PFSK-1 (cell line): ENCODE measurements around the gene HAPLN1.

Experiments
- FOXP2 ChIP-seq: optimal IDR thresholded peaks from 2 replicates; pipeline ENCODE3; 2011; ENCODE audit warnings: borderline replicate concordance, control low read depth, inconsistent platforms; ENCODE audit not compliant: insufficient read depth; ENCODE audit errors: extremely low read length, extremely low read depth
- POLR2AphosphoS5 ChIP-seq: IDR thresholded peaks from 2 replicates; pipeline ENCODE4 v1.6.1; 2012; ENCODE audit warnings: low read depth, mild to moderate bottlenecking, control low read depth, low read length, moderate library complexity
- SIN3A ChIP-seq: IDR thresholded peaks from 2 replicates; pipeline ENCODE4 v1.6.1; 2012; ENCODE audit warnings: mild to moderate bottlenecking, low read length, moderate library complexity, borderline replicate concordance; ENCODE audit not compliant: insufficient read depth
- TAF1 ChIP-seq: IDR thresholded peaks from 2 replicates; pipeline ENCODE4 v1.6.1; 2012; ENCODE audit warnings: low read length, control low read depth, borderline replicate concordance; ENCODE audit not compliant: insufficient read depth
- TF ChIP-seq, protein P1 (sequence below), 2 experiments: IDR thresholded peaks; 2 replicates each; pipeline versions ENCODE4 v1.6.1 to v1.8.0; 2011 to 2012; ENCODE audit warnings: low read depth in 2 of 2, low read length in 2 of 2, control low read depth in 1 of 2, inconsistent platforms in 1 of 2, mild to moderate bottlenecking in 1 of 2, moderate library complexity in 1 of 2; ENCODE audit not compliant: insufficient read depth in 1 of 2

The HAPLN1 gene

DNA sequence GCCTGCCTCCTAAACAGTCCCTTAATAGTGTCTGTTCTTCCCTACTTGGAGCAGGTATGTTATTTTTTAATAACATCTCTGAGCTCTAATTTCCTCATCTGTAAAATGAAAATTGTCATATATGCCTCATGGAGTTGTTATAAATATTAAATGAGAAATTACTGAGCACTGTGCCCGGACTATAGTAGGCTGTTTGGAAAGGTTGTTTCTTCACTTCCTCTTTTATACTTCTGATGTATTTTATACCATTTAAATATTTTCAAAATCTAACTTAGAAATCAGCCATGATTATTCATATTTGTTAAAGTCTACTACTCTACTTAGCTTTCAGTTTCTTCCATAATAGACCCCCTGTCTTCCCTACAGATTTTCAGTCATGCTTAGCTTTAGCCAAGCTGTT, 30.5 kb upstream of the HAPLN1 start:
- TF ChIP-seq SIN3A: no peak

DNA sequence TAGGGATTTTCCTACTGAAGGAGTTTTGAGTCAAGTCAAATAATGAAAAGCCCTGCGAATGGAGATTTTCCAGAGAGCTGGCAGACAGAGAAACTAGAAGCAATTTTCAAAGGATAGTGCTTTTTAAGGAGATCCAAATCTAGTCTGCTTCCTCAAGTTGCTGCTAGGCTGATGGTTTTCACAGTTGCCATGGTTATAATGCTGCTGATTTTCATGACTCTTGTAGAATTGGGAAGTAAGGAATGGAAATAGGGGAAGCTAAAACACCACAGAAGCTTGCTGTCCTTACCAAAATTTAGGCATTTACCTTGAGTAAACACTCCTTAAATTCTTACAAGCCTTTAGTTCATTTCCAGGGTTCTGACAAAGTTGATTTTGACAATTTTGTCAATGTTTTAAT, 30.1 kb upstream of the HAPLN1 start:
- TF ChIP-seq FOXP2: no peak
- TF ChIP-seq TAF1: no peak
- TF ChIP-seq POLR2AphosphoS5: no peak
- TF ChIP-seq, protein P1, sequence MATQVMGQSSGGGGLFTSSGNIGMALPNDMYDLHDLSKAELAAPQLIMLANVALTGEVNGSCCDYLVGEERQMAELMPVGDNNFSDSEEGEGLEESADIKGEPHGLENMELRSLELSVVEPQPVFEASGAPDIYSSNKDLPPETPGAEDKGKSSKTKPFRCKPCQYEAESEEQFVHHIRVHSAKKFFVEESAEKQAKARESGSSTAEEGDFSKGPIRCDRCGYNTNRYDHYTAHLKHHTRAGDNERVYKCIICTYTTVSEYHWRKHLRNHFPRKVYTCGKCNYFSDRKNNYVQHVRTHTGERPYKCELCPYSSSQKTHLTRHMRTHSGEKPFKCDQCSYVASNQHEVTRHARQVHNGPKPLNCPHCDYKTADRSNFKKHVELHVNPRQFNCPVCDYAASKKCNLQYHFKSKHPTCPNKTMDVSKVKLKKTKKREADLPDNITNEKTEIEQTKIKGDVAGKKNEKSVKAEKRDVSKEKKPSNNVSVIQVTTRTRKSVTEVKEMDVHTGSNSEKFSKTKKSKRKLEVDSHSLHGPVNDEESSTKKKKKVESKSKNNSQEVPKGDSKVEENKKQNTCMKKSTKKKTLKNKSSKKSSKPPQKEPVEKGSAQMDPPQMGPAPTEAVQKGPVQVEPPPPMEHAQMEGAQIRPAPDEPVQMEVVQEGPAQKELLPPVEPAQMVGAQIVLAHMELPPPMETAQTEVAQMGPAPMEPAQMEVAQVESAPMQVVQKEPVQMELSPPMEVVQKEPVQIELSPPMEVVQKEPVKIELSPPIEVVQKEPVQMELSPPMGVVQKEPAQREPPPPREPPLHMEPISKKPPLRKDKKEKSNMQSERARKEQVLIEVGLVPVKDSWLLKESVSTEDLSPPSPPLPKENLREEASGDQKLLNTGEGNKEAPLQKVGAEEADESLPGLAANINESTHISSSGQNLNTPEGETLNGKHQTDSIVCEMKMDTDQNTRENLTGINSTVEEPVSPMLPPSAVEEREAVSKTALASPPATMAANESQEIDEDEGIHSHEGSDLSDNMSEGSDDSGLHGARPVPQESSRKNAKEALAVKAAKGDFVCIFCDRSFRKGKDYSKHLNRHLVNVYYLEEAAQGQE (IDR thresholded peaks at IDR 0.05; ENCODE audit: insufficient read depth in 1 of 2, low read depth in 2 of 2, low read length in 2 of 2): no peak
- TF ChIP-seq SIN3A: no peak

DNA sequence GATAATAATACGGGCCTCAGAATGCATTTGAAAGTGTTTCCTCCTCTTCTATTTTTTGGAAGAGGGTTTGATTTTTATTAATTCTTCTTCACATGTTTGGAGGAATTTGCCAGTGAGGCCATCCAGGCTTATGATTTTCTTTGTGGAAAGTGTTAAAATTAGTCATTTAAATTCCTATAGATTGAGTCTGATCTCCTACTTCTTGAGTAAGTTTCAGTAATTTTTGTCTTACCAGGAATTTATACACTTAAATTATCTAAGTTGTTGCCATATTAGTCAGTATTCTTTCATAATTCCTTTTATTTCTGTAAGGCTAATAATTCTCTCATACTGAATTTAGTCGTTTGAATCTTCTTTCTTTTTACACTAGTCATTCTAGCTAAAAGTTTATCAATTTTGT, 25.2 kb upstream of the HAPLN1 start:
- TF ChIP-seq SIN3A: no peak
- TF ChIP-seq, protein P1 (IDR thresholded peaks at IDR 0.05; ENCODE audit: insufficient read depth in 1 of 2, low read depth in 2 of 2, low read length in 2 of 2): no peak
- TF ChIP-seq FOXP2: no peak
- no peak for TF ChIP-seq POLR2AphosphoS5
- TF ChIP-seq TAF1: no peak

DNA sequence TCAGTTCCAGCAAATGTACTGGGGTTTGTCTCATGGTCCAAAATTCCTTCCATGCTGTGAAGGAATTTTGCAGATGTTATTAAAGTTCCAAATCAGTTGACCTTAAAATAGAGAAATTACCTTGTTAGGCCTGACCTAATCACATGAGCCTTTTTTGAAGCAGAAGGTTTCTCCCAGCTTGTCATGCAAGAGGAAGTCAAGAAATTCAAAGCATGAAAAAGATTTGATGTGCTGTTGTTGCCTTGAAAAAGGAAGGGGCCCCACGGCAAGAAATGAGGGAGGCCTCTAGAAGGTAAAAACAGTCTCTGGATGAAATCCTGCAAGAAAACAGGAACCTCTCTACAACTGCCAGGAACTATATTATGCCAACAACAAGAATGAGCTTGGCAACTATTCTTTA, 24.2 kb upstream of the HAPLN1 start:
- TF ChIP-seq TAF1 (no peak), POLR2AphosphoS5 (no peak), SIN3A (no peak), FOXP2 (no peak)
- TF ChIP-seq, protein P1 (IDR thresholded peaks at IDR 0.05; ENCODE audit: insufficient read depth in 1 of 2, low read depth in 2 of 2, low read length in 2 of 2): no peak

DNA sequence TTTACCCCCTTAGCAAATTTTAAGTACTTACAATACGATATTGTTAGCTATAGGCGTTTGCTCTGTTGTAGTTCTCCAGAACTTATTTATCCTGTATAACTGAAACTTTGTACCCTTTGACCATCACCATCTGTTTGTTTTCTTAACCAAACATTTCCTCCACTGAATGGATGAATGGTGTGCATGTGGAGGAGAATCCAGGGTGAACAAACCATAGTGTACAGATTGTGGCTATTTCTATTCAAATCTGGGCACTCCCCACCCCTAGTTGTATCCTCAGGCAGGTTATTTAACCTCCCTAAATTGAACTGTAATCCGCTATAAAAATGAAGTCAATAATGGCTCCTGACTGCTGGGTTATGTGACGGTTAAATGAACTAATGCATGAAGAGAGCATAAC, 21.4 kb upstream of the HAPLN1 start:
- no peak for TF ChIP-seq POLR2AphosphoS5
- TF ChIP-seq TAF1: no peak
- TF ChIP-seq, protein P1 (IDR thresholded peaks at IDR 0.05; ENCODE audit: insufficient read depth in 1 of 2, low read depth in 2 of 2, low read length in 2 of 2): no peak
- no peak for TF ChIP-seq SIN3A
- TF ChIP-seq FOXP2: no peak
